HG03469 (cell line): ENCODE results near the gene MDFIC.
A peak's percentile ranks its signal among the peaks of the same experiment; 100 is the strongest.

Experiments
- ATAC-seq: cut with Tn5 transposase; IDR thresholded peaks from one replicate; pipeline ENCODE4 v1.9.1; 2021; ENCODE audit warnings: mild to moderate bottlenecking, moderate library complexity, moderate number of reproducible peaks; ENCODE audit not compliant: unreplicated experiment

Gene MDFIC

GRCh38 chr7:115032715-115033703 lies 111.1 kb downstream of the MDFIC start:
- ATAC-seq, result no peak

GRCh38 chr7:115033917-115034459 lies 112.1 kb downstream of the MDFIC start:
- no peak for ATAC-seq

- no peak for ATAC-seq
These were observed 112.6 kb downstream of the MDFIC start for GRCh38 chr7:115034515-115034914.

- ATAC-seq, result no peak
These were observed 115.4 kb downstream of the MDFIC start for GRCh38 chr7:115037128-115037802.

GRCh38 chr7:115038158-115038557 lies 116.3 kb downstream of the MDFIC start:
- no peak for ATAC-seq

- ATAC-seq, result no peak
These were observed 118.2 kb downstream of the MDFIC start for GRCh38 chr7:115040057-115040456.

GRCh38 chr7:115040495-115040894 lies 118.6 kb downstream of the MDFIC start:
- ATAC-seq, result no peak

- ATAC-seq, result no peak
These were observed 120.7 kb downstream of the MDFIC start for GRCh38 chr7:115042596-115042995.

GRCh38 chr7:115043605-115044004 lies 121.7 kb downstream of the MDFIC start:
- ATAC-seq, result no peak

- no peak for ATAC-seq
These were observed 122.3 kb downstream of the MDFIC start for GRCh38 chr7:115044224-115044623.

GRCh38 chr7:115047958-115048720 lies 126.2 kb downstream of the MDFIC start:
- ATAC-seq, result no peak

GRCh38 chr7:115052706-115053105 lies 130.8 kb downstream of the MDFIC start:
- ATAC-seq, result no peak

GRCh38 chr7:115054478-115055065 lies 132.7 kb downstream of the MDFIC start:
- ATAC-seq, result no peak

GRCh38 chr7:115056019-115056418 lies 134.1 kb downstream of the MDFIC start:
- ATAC-seq, result no peak

GRCh38 chr7:115058726-115059125 lies 136.8 kb downstream of the MDFIC start:
- no peak for ATAC-seq

- no peak for ATAC-seq
These were observed 137.4 kb downstream of the MDFIC start for GRCh38 chr7:115059321-115059720.

- ATAC-seq, result peak; percentile 53
These were observed 138.4 kb downstream of the MDFIC start for GRCh38 chr7:115060095-115060870.

GRCh38 chr7:115066050-115066449 lies 144.2 kb downstream of the MDFIC start:
- peak; percentile 73 for ATAC-seq

- peak; percentile 40 for ATAC-seq
These were observed 144.7 kb downstream of the MDFIC start for GRCh38 chr7:115066634-115067033.

- no peak for ATAC-seq
These were observed 146.3 kb downstream of the MDFIC start for GRCh38 chr7:115068220-115068619.
